DND-41 (cell line): ENCODE data around the gene ADAM10.

Experiments used
- EZH2 ChIP-seq: IDR thresholded peaks from 3 replicates; pipeline ENCODE4 v1.6.1; 2012; ENCODE audit warnings: borderline replicate concordance, low read depth, mild to moderate bottlenecking, moderate library complexity, low read length, inconsistent platforms; ENCODE audit not compliant: severe bottlenecking
- TF ChIP-seq, protein P1 (sequence below): IDR thresholded peaks from 2 replicates; pipeline ENCODE4 v1.5.1; 2012; ENCODE audit warnings: borderline replicate concordance, low read length, moderate library complexity, mild to moderate bottlenecking; ENCODE audit not compliant: poor library complexity, severe bottlenecking; ENCODE audit errors: extremely low read depth

DNA sequence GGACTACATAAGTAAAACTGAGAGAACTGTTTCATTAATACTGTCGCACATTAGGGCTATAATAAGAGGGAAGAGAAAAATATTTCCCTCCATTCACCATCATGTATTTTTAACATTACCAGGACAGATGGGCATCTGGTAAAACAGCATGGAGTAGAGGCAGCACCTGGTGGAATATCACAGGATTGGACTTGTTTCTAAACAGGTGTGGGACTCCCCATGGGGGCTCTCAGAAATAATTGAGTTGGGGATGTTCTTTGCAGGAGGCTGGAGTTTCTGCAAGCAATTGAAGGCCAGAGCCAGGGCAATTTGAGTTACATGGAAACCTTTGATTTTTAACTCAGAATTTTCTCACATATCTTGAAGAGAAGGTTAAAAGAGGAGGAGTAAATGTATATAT is 13.2 kb upstream of the ADAM10 start:
- TF ChIP-seq, protein P1, sequence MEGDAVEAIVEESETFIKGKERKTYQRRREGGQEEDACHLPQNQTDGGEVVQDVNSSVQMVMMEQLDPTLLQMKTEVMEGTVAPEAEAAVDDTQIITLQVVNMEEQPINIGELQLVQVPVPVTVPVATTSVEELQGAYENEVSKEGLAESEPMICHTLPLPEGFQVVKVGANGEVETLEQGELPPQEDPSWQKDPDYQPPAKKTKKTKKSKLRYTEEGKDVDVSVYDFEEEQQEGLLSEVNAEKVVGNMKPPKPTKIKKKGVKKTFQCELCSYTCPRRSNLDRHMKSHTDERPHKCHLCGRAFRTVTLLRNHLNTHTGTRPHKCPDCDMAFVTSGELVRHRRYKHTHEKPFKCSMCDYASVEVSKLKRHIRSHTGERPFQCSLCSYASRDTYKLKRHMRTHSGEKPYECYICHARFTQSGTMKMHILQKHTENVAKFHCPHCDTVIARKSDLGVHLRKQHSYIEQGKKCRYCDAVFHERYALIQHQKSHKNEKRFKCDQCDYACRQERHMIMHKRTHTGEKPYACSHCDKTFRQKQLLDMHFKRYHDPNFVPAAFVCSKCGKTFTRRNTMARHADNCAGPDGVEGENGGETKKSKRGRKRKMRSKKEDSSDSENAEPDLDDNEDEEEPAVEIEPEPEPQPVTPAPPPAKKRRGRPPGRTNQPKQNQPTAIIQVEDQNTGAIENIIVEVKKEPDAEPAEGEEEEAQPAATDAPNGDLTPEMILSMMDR: no peak
- TF ChIP-seq EZH2: no peak
